ENCODE results near the gene PPM1H. TPM values are rescaled to one million over a fixed set of nuclear protein-coding genes. Genes with fewer than 3 reads are reported as not detected.

PPM1H gene
- total RNA-seq, 4 donors from 2014 or later: 1.1 to 2.4 (median 1.7) TPM

DNA sequence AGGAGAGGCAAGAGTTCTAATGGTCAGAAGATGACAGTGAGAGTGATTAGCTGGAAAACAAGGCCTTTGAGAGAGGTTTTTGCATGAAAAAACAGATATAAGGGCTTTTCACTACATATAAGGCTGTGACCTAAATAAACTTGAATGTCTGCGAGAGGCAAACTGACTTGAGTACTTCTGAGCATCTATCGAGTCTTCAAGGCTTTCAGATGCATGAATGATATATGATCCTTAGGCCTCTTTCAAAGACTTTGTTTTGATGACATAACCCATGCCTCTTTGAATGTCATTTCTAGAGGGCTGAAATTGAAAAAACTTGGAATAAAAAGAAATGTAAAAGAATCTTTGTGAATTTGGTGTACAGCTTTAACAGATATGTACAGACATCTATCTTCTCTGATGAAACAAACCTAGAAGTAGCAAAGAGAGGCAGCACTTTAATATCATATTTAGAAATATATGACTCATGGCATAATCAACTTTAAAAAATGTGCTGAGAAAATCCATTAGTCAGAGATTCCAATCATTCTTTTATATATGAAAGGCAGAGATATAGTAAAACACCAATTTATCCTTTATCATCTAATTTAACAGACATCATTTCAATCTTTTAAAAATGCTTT is 72.6 kb downstream of the PPM1H start:
- no peak for DNase-seq (ENCODE audit: low spot score in 2 of 2)

DNA sequence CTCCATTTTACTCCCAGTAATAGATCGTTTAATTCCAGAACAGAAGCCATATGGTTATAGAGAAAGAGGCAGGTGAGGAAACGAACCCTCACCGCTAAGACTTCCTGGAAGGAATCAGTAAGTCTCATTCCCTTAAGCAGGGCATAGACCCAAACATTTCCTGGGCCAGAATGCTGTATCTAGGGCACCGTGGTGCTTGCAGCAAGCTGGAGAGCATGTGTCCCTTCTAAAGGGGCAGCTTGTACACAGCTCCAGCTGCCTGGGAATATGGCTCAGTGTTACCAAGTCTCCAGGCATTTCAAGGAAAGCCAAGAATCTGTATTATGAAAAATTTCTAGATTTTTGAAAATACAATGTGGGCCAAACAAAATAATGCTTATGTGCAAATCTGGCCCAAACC is 73.4 kb downstream of the PPM1H start:
- intact Hi-C loops (cut with DNase I; ENCODE audit: low total_unique reads): no loop called here
- WGBS, 2 donors: 61 to 67% methylated on average over 4 of the region's 4 CpGs
- no peak for DNase-seq (ENCODE audit: low spot score in 2 of 2)
- TF ChIP-seq, protein P1, sequence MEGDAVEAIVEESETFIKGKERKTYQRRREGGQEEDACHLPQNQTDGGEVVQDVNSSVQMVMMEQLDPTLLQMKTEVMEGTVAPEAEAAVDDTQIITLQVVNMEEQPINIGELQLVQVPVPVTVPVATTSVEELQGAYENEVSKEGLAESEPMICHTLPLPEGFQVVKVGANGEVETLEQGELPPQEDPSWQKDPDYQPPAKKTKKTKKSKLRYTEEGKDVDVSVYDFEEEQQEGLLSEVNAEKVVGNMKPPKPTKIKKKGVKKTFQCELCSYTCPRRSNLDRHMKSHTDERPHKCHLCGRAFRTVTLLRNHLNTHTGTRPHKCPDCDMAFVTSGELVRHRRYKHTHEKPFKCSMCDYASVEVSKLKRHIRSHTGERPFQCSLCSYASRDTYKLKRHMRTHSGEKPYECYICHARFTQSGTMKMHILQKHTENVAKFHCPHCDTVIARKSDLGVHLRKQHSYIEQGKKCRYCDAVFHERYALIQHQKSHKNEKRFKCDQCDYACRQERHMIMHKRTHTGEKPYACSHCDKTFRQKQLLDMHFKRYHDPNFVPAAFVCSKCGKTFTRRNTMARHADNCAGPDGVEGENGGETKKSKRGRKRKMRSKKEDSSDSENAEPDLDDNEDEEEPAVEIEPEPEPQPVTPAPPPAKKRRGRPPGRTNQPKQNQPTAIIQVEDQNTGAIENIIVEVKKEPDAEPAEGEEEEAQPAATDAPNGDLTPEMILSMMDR (IDR thresholded peaks at IDR 0.05): no peak
- TF ChIP-seq POLR2A (IDR thresholded peaks at IDR 0.05): no peak
- H3K4me3 ChIP-seq (ENCODE audit: low read depth, poor library complexity, severe bottlenecking): no peak overlapping the region

More for the DNA sequence above, 72.6 kb downstream of the PPM1H start:
- WGBS, 2 donors: 60 to 68% methylated on average over 2 of the region's 2 CpGs
- no peak for TF ChIP-seq POLR2A (IDR thresholded peaks at IDR 0.05)
- TF ChIP-seq, protein P1 (IDR thresholded peaks at IDR 0.05): no peak
- H3K4me3 ChIP-seq (ENCODE audit: low read depth, poor library complexity, severe bottlenecking): no peak overlapping the region
- intact Hi-C loops (cut with DNase I; ENCODE audit: low total_unique reads): no loop called here

DNA sequence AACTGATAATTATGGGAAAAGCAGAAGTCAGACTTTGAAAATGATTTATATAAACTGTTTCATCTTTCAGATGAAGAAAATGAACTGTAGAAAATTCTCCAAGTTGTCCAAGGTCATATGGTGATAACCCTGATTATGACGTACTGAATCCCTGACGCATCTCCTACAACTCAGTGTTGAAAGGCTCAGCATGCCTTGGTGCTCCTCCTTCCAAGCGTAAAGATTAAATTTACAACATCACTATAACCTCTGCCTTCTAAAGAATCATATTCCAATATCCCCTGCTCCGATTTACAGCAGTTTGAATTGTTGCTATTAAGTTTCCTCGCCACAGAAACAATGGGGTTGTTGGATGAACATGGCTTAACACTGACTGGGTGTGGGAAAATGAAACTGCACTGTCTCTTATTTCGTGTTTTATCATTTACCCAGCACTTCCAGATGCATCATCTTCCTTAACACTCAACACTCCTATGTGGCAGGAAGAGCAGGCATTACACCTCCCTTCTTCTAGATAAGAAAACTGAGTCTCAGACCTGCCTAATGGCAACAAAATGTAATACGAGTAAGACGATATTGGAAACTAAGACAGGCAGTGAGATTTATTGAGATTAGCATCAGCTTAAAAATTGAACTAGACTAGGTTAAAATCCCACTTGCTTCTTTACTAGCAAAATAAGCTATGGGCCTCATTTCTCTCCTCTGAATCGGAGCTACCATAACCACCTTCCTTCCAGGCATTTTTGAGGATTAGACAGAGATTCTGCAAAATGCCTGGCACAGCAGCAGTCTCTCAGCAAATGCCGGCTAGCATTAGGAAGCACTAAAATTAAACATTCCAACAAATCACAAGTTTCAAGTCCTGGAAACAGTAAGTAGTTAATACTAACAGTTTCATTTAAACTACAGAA is 74.2 kb downstream of the PPM1H start:
- intact Hi-C loops (cut with DNase I; ENCODE audit: low total_unique reads): no loop called here
- WGBS, 2 donors: 75 to 79% methylated on average over 10 of the region's 10 CpGs
- DNase-seq (ENCODE audit: low spot score in 2 of 2): no peak
- H3K4me3 ChIP-seq (ENCODE audit: low read depth, poor library complexity, severe bottlenecking): no peak overlapping the region
- TF ChIP-seq, protein P1 (IDR thresholded peaks at IDR 0.05): no peak
- no peak for TF ChIP-seq POLR2A (IDR thresholded peaks at IDR 0.05)

DNA sequence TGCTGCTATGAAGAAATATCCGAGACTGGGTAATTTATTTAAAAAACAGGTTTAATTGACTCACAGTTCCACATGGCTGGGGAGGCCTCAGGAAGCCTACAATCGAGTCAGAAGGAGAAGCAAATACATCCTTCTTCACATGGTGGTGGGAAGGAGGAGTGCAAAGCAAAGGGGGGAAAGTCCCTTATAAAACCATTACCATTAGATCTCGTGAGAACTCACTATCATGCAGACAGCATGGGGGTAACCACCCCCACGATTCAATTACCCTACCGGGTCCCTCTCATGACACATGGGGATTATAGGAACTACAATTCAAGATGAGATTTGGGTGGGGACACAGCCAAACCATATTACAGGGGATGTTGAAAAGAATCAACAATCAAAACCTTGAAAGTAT is 74.9 kb downstream of the PPM1H start:
- no peak overlapping the region for H3K4me3 ChIP-seq (ENCODE audit: low read depth, poor library complexity, severe bottlenecking)
- no peak for DNase-seq (ENCODE audit: low spot score in 2 of 2)
- WGBS, 2 donors: 76 to 78% methylated on average over 5 of the region's 5 CpGs
- intact Hi-C loops (cut with DNase I; ENCODE audit: low total_unique reads): no loop called here
- TF ChIP-seq, protein P1 (IDR thresholded peaks at IDR 0.05): no peak
- TF ChIP-seq POLR2A (IDR thresholded peaks at IDR 0.05): no peak

DNA sequence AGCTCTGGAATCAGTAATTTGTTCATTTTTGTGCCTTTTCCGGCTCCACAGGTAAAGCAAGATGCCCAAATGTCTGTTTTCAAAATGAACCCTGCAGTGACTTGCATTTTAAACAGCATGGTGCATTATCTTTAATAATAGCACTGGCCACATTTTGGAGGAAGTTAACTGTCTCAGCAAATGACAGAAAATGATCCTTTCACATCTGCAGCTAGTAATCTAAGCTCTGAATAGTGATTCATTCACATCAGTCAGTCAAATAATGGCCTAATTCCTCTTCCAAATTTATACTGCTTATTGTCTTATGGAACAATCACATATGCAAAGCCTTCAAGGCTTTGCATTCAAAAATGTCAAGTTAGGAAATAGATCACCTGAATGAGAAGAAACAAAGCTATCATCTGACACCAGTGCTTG is 75.6 kb downstream of the PPM1H start:
- intact Hi-C loops (cut with DNase I; ENCODE audit: low total_unique reads): no loop called here
- no peak for DNase-seq (ENCODE audit: low spot score in 2 of 2)
- 88 to 90% methylated on average over 1 of the region's 1 CpG for WGBS, 2 donors
- H3K4me3 ChIP-seq (ENCODE audit: low read depth, poor library complexity, severe bottlenecking): no peak overlapping the region
- TF ChIP-seq POLR2A (IDR thresholded peaks at IDR 0.05): no peak
- TF ChIP-seq, protein P1 (IDR thresholded peaks at IDR 0.05): no peak

All from lower leg skin (tissue), 4 donors.